ENCODE measurements around the gene SHCBP1. TPM values are rescaled to one million over a fixed set of nuclear protein-coding genes. Genes with fewer than 3 reads are reported as not detected.

SHCBP1 gene
- total RNA-seq, 1 experiment from 2014 or later, result 25.8 TPM

DNA sequence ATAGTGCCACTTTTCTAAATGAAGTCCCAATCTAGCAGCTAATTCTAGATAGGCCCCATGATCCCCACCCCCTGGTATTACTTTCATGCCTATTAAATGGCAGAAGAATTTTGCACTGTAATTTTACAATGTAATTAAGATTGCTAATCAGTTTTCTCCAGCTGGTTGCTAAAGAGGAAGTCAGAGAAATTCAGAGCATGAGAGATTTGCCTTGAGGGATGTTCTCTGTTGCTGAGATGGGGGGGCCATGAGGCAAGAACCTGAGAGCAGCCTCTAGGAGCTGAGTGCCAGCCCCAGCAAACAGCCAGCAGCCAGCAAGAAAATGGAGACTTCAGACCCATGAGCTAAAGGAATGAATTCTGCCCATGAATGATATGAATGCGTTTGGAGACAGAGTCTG lies 38.9 kb downstream of the SHCBP1 start:
- Histone ChIP-seq H3K4me1 (ENCODE audit: insufficient read depth, low read length) (no peaks in the 10 kb centered on the region), H3K27ac (ENCODE audit: low read length) (no peak overlapping the region), H3K36me3 (ENCODE audit: low read depth, low read length) (peaks cover 35% of the 10 kb centered on the region), H2AFZ (ENCODE audit: low read length) (no peak overlapping the region), H3K4me3 (ENCODE audit: low read length) (no peak overlapping the region), H3K9ac (ENCODE audit: low read length) (no peak overlapping the region), H4K20me1 (ENCODE audit: low read length) (no peaks in the 10 kb centered on the region), H3K4me2 (ENCODE audit: low read length) (no peak overlapping the region), H3K27me3 (ENCODE audit: low read length) (no peaks in the 10 kb centered on the region), H3K9me3 (ENCODE audit: low read length) (no peaks in the 10 kb centered on the region), H3K79me2 (ENCODE audit: low read length) (0 out of 2 replicates have a peak, but pooled peaks cover 10% of the 10 kb centered on the region), H3F3A (ENCODE audit: low read length, unreplicated experiment) (no peaks in the 10 kb centered on the region), H3K9me2 (replicated peaks; ENCODE audit: low read length) (no peaks in the 10 kb centered on the region)
- ChIA-PET POLR2A (ENCODE audit: unreplicated experiment) (no interaction called here), CTCF (no interaction called here)
- DNase-seq (no peak), ATAC-seq (no peak)
- BruUV-seq (replicated peaks), result no TSS peak
- TF ChIP-seq EZH2phosphoT487 (IDR thresholded peaks at IDR 0.05; ENCODE audit: borderline replicate concordance, low read length), result no peak
- intact Hi-C loops (cut with micrococcal nuclease), result no loop called here

DNA sequence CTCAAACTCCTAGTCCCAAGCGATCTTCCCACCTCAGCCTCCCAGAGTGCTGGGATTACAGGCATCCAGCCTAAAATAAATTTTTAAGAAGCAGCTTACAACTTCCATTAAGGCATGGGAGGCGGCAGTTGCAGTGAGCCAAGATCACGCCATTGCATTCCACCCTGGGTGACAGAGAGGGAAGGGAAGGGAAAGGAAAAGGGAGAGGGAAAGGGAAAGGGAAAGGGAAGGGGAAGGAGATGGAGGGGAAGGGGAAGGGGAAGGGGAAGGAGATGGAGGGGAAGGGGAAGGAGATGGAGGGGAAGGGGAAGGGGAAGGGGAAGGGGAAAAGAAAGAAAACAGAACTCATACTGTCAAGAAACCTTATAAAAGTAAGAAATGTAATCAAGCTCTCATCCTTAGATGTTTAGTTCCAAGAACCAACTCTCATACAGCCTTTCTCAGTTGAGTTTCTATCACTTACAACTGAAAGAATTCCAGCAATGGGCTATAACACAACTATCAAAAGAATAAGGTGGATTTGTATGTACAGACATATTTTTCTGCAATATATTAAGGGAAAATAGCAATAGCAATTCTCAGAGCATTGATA lies 43.1 kb downstream of the SHCBP1 start:
- BruUV-seq (replicated peaks), result no TSS peak
- POLR2A ChIA-PET (ENCODE audit: unreplicated experiment), result no interaction called here
- intact Hi-C loops (cut with micrococcal nuclease), result no loop called here
- CTCF ChIA-PET, result no interaction called here
- Histone ChIP-seq H2AFZ (ENCODE audit: low read length) (no peak overlapping the region), H4K20me1 (ENCODE audit: low read length) (no peaks in the 10 kb centered on the region), H3K9me3 (ENCODE audit: low read length) (no peaks in the 10 kb centered on the region), H3K27ac (ENCODE audit: low read length) (no peak overlapping the region), H3K9me2 (replicated peaks; ENCODE audit: low read length) (no peaks in the 10 kb centered on the region), H3F3A (ENCODE audit: low read length, unreplicated experiment) (no peaks in the 10 kb centered on the region), H3K4me2 (ENCODE audit: low read length) (no peak overlapping the region), H3K9ac (ENCODE audit: low read length) (no peak overlapping the region), H3K4me1 (ENCODE audit: insufficient read depth, low read length) (peaks cover 9% of the 10 kb centered on the region; the same call in 1 of the 2 replicates), H3K36me3 (ENCODE audit: low read depth, low read length) (peaks cover 6% of the 10 kb centered on the region; the same call in 1 of the 2 replicates), H3K4me3 (ENCODE audit: low read length) (no peak overlapping the region), H3K27me3 (ENCODE audit: low read length) (no peaks in the 10 kb centered on the region), H3K79me2 (ENCODE audit: low read length) (no peaks in the 10 kb centered on the region)
- no peak for TF ChIP-seq EZH2phosphoT487 (IDR thresholded peaks at IDR 0.05; ENCODE audit: borderline replicate concordance, low read length)
- TF ChIP-seq, protein P1, sequence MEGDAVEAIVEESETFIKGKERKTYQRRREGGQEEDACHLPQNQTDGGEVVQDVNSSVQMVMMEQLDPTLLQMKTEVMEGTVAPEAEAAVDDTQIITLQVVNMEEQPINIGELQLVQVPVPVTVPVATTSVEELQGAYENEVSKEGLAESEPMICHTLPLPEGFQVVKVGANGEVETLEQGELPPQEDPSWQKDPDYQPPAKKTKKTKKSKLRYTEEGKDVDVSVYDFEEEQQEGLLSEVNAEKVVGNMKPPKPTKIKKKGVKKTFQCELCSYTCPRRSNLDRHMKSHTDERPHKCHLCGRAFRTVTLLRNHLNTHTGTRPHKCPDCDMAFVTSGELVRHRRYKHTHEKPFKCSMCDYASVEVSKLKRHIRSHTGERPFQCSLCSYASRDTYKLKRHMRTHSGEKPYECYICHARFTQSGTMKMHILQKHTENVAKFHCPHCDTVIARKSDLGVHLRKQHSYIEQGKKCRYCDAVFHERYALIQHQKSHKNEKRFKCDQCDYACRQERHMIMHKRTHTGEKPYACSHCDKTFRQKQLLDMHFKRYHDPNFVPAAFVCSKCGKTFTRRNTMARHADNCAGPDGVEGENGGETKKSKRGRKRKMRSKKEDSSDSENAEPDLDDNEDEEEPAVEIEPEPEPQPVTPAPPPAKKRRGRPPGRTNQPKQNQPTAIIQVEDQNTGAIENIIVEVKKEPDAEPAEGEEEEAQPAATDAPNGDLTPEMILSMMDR (conservative IDR thresholded peaks at IDR 0.05; ENCODE audit: low read depth, low read length), result no peak
- no peak for TF ChIP-seq EZH2 (IDR thresholded peaks at IDR 0.05; ENCODE audit: low read length, unreplicated experiment)
- DNase-seq (no peak), ATAC-seq (no peak)

DNA sequence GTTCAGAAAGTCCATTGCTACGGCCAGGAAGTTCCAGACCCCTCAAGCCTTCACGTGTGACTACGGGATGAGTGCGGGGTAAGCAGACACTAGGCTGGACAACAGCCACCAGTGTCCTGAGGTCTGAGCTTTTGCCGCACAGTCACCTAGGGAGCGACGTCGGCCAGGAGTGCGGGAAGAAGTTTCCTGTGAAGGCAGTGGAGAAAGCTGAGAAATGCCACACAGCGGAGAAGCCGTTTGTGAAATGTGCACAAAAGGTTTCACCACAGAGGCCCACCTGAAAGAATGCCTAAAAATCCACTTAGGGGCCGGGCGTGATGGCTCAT lies 47.4 kb downstream of the SHCBP1 start:
- Histone ChIP-seq H2AFZ (ENCODE audit: low read length) (peak overlapping the region; percentile 61; the same call in 1 of the 2 replicates), H3K9ac (ENCODE audit: low read length) (no peak overlapping the region), H3K79me2 (ENCODE audit: low read length) (no peaks in the 10 kb centered on the region), H4K20me1 (ENCODE audit: low read length) (no peaks in the 10 kb centered on the region), H3F3A (ENCODE audit: low read length, unreplicated experiment) (no peaks in the 10 kb centered on the region), H3K9me3 (ENCODE audit: low read length) (no peaks in the 10 kb centered on the region), H3K27ac (ENCODE audit: low read length) (no peak overlapping the region), H3K27me3 (ENCODE audit: low read length) (no peaks in the 10 kb centered on the region), H3K4me1 (ENCODE audit: insufficient read depth, low read length) (peaks cover 10% of the 10 kb centered on the region; the same call in 1 of the 2 replicates), H3K9me2 (replicated peaks; ENCODE audit: low read length) (no peaks in the 10 kb centered on the region), H3K4me3 (ENCODE audit: low read length) (0 out of 2 replicates have a peak overlapping the region, but pooled peaks have one; percentile 2), H3K36me3 (ENCODE audit: low read depth, low read length) (no peaks in the 10 kb centered on the region), H3K4me2 (ENCODE audit: low read length) (peak overlapping the region; percentile 72)
- intact Hi-C loops (cut with micrococcal nuclease), result no loop called here
- ATAC-seq, result no peak
- CTCF ChIA-PET, result no interaction called here
- POLR2A ChIA-PET (ENCODE audit: unreplicated experiment), result no interaction called here
- TF ChIP-seq, protein P1 (conservative IDR thresholded peaks at IDR 0.05; ENCODE audit: low read depth, low read length), result no peak
- TF ChIP-seq EZH2phosphoT487 (IDR thresholded peaks at IDR 0.05; ENCODE audit: borderline replicate concordance, low read length) (no peak), EZH2 (IDR thresholded peaks at IDR 0.05; ENCODE audit: low read length, unreplicated experiment) (no peak)
- no TSS peak for BruUV-seq (replicated peaks)
- no peak for DNase-seq

All from PC-3 (cell line).